CD4-positive, alpha-beta memory T cell (primary cell): ENCODE results near the gene ZPBP. TPM values are rescaled to one million over a fixed set of nuclear protein-coding genes. Genes with fewer than 3 reads are reported as not detected.

Experiments
- CTCF ChIA-PET: fragments of 350-600 bp; sonication (Branson Sonifier 250); formaldehyde crosslinking; loops from one replicate; lab custom pipeline; 2021; ENCODE audit warnings: inconsistent platforms; ENCODE audit not compliant: partially characterized antibody; lab: Charles Lee
- POLR2A ChIA-PET: fragments of 350-600 bp; sonication (Branson Sonifier 250); formaldehyde crosslinking; loops from one replicate; lab custom pipeline; 2021; ENCODE audit not compliant: partially characterized antibody; lab: Charles Lee
- DNase-seq, 5 donors: peaks; one replicate each; pipeline versions ENCODE4 v3.0.0 to v3.0.0-alpha.2; 2020 to 2022; ENCODE audit warnings: mixed read lengths in 1 of 5
- H3K27ac ChIP-seq: one replicate; pipeline ENCODE4 v1.7.0; 2013; ENCODE audit warnings: low read depth, low read length
- H3K27me3 ChIP-seq: 2 replicates; pipeline ENCODE4 v1.7.0; 2013; ENCODE audit warnings: mild to moderate bottlenecking, low read length, moderate library complexity; ENCODE audit not compliant: insufficient read depth
- H3K36me3 ChIP-seq: 2 replicates; pipeline ENCODE4 v1.7.0; 2013; ENCODE audit warnings: mild to moderate bottlenecking, low read length, moderate library complexity; ENCODE audit not compliant: insufficient read depth
- H3K4me1 ChIP-seq: 2 replicates; pipeline ENCODE4 v1.7.0; 2013; ENCODE audit warnings: mild to moderate bottlenecking, low read length, moderate library complexity; ENCODE audit not compliant: insufficient read depth
- H3K4me3 ChIP-seq, 2 donors: one replicate each; pipeline ENCODE4 v1.7.0; 2013; ENCODE audit warnings: low read length in 2 of 2, mild to moderate bottlenecking in 1 of 2
- H3K9me3 ChIP-seq, 2 donors: one replicate each; pipeline ENCODE4 v1.7.0; 2013; ENCODE audit warnings: low read length in 2 of 2, control low read depth in 1 of 2; ENCODE audit not compliant: control insufficient read depth in 1 of 2
- H3K27ac Mint-ChIP-seq, 7 donors: one replicate each; pipeline ENCODE4 v1.8.0; 2020 to 2021; ENCODE audit warnings: mixed read lengths in 7 of 7, mild to moderate bottlenecking in 6 of 7, inconsistent platforms in 3 of 7, moderate library complexity in 3 of 7
- H3K27me3 Mint-ChIP-seq, 2 donors: one replicate each; pipeline ENCODE4 v1.8.0; 2020 to 2021; ENCODE audit warnings: mixed read lengths in 2 of 2
- H3K36me3 Mint-ChIP-seq, 2 donors: one replicate each; pipeline ENCODE4 v1.8.0; 2020 to 2021; ENCODE audit warnings: mixed read lengths in 2 of 2, inconsistent platforms in 1 of 2, mild to moderate bottlenecking in 1 of 2
- H3K4me1 Mint-ChIP-seq, 4 donors: one replicate each; pipeline ENCODE4 v1.8.0; 2020 to 2021; ENCODE audit warnings: mixed read lengths in 4 of 4, mild to moderate bottlenecking in 1 of 4
- H3K4me3 Mint-ChIP-seq, 8 donors: one replicate each; pipeline ENCODE4 v1.8.0; 2020 to 2021; ENCODE audit warnings: mixed read lengths in 8 of 8, mild to moderate bottlenecking in 7 of 8, moderate library complexity in 6 of 8, inconsistent platforms in 3 of 8
- H3K9me3 Mint-ChIP-seq, 8 donors: one replicate each; pipeline ENCODE4 v1.8.0; 2020 to 2021; ENCODE audit warnings: mixed read lengths in 8 of 8, mild to moderate bottlenecking in 5 of 8, inconsistent platforms in 3 of 8, moderate library complexity in 1 of 8
- intact Hi-C: fragments of 100-400 bp; cut with micrococcal nuclease; formaldehyde crosslinking; loops from one replicate; pipeline ENCODE4 v1.15.1; 2023
- polyA plus RNA-seq, 2 donors: library from polyadenylated mRNA; unstranded; fragments of 300-500 nt; fragmentation: Illumina TruSeq; gene quantifications; one replicate each; pipeline ENCODE4 v1.2.3, GENCODE V29; 2021
- total RNA-seq, 2 experiments: library from RNA; stranded (reverse); gene quantifications; one replicate each; pipeline ENCODE4 v1.2.3, GENCODE V29; 2021

Gene ZPBP
- total and polyA plus RNA-seq, 4 experiments from 2014 or later: not detected

DNA sequence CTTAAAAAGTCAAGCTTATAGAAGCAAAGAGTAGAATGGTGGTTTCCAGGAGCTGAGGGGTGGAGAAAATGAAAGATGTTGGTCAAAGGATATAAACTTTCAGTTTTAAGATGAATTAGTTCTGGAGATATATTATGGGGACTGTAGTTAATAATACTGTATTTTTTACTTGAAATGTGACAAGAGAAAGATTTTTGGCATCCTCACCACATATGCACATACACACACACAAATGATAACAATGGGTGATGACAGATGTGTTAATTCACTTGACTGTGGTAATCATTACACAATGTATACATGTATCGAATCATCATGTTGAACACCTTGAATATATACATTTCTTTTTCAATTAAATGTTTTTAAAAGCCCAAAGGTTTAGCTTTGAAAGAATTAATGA is 32.7 kb upstream of the ZPBP start:
- H3K4me1 Mint-ChIP-seq: no peaks in the 10 kb centered on the region
- no peaks in the 10 kb centered on the region for H3K27me3 Mint-ChIP-seq
- ChIA-PET POLR2A (no interaction called here), CTCF (no interaction called here)
- Histone ChIP-seq H3K27ac (no peak overlapping the region), H3K27me3 (no peaks in the 10 kb centered on the region), H3K36me3 (no peaks in the 10 kb centered on the region), H3K4me1 (no peaks in the 10 kb centered on the region), H3K4me3 (no peak overlapping the region), H3K9me3 (no peaks in the 10 kb centered on the region)
- H3K4me3 Mint-ChIP-seq: no peak overlapping the region
- no peaks in the 10 kb centered on the region for H3K36me3 Mint-ChIP-seq
- intact Hi-C loops: no loop called here
- no peak for DNase-seq
- peaks cover 0 to 2% (median 0%) of the 10 kb centered on the region in 8 donors for H3K9me3 Mint-ChIP-seq
- H3K27ac Mint-ChIP-seq: no peak overlapping the region

DNA sequence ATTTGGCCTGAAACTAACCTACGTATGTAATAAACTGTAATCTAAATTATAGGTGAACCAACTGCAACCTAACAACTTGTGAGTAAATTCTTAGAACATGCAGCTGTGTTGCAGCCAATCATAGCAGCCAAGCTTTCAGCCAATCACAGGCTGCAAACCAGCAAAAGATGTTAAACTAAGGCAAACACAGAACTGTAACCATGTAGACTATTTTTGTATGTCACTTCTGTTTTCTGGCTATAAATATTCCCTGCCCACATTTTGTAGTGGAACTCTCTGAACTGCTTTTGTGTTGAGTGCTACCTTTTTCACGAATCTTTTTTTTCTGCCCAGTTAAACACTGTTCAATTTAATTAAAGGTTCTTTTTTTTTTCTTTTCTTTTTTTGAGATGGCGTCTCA is 28.2 kb upstream of the ZPBP start:
- intact Hi-C loops: no loop called here
- Mint-ChIP-seq H3K36me3 (no peaks in the 10 kb centered on the region), H3K4me1 (no peaks in the 10 kb centered on the region), H3K27me3 (peaks cover 2 to 5% of the 10 kb centered on the region in 2 donors), H3K9me3 (no peaks in the 10 kb centered on the region), H3K4me3 (no peak overlapping the region), H3K27ac (no peak overlapping the region)
- H3K36me3 ChIP-seq: no peaks in the 10 kb centered on the region
- no peak for DNase-seq
- no peak overlapping the region for H3K27ac ChIP-seq
- no peaks in the 10 kb centered on the region for H3K4me1 ChIP-seq
- H3K27me3 ChIP-seq: no peaks in the 10 kb centered on the region
- no peak overlapping the region for H3K4me3 ChIP-seq
- POLR2A ChIA-PET: no interaction called here
- H3K9me3 ChIP-seq: no peaks in the 10 kb centered on the region
- CTCF ChIA-PET: no interaction called here

DNA sequence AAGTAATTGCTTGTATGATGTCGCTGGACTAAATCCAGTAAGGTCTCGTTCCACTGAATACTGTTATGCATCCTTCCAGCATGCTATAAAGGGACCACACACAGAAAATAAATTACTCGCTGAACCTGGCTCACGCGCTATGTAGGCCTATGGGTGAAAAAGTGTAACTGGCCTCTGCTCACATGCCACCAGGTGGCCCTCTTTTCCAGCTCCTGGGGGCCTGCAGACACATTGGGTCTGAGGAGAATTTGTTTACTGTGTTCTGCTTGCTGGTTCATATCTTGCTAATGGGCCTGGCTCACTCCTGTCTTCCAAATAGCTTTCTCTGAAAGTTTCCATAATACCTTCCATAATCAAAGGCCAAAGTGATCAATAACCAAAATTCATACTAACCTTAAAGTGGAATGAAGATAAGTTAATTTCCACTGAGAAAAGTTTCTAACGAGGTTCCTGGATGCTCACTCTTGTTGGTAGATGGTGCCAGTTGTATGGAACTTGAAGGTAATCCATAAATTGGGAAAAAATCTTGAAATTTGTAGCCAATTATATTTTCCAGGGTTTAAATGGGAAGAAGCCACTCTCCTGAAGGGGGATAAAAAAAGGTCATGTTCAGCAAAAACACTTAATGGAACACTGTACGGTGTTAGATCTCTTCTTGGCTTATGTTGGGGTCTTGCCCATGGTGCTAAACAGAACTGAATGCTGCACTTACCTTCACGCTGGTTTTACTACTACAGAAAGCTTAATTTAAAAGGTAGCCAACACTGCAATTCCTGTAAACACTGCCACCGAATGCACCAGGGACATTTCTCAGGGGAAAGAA is 27.0 kb upstream of the ZPBP start:
- no peaks in the 10 kb centered on the region for H3K9me3 Mint-ChIP-seq
- no peaks in the 10 kb centered on the region for H3K4me1 ChIP-seq
- no peaks in the 10 kb centered on the region for H3K36me3 Mint-ChIP-seq
- peak in 4 of 5 donors; percentile 14 to 32 (median 16) for DNase-seq
- CTCF ChIA-PET: interaction anchor here (0.7 to 1.9 kb wide), 3 partner anchors 13 to 1041 kb away, joined by 3 to 5 read pairs (median 3); no protein-coding TSS in a partner anchor
- POLR2A ChIA-PET: no interaction called here
- H3K9me3 ChIP-seq: no peaks in the 10 kb centered on the region
- H3K4me3 ChIP-seq: no peak overlapping the region
- H3K36me3 ChIP-seq: no peaks in the 10 kb centered on the region
- no peaks in the 10 kb centered on the region for H3K27me3 ChIP-seq
- no peak overlapping the region for H3K27ac Mint-ChIP-seq
- H3K4me3 Mint-ChIP-seq: no peak overlapping the region
- peaks cover 2 to 5% of the 10 kb centered on the region in 2 donors for H3K27me3 Mint-ChIP-seq
- intact Hi-C loops: no loop called here
- H3K4me1 Mint-ChIP-seq: no peaks in the 10 kb centered on the region
- no peak overlapping the region for H3K27ac ChIP-seq

- no peak overlapping the region for H3K27ac Mint-ChIP-seq
- intact Hi-C loops: no loop called here
These were observed 19.2 kb upstream of the ZPBP start for GRCh38 chr7:50112250-50112649.

GRCh38 chr7:50101873-50102272 is 8.8 kb upstream of the ZPBP start:
- no peak for DNase-seq
- peaks cover 8 to 9% of the 10 kb centered on the region in 2 donors for H3K27me3 Mint-ChIP-seq

More at GRCh38 chr7:50112250-50112649, 19.2 kb upstream of the ZPBP start:
- DNase-seq: no peak
- Histone ChIP-seq H3K4me3 (no peak overlapping the region), H3K27ac (no peak overlapping the region), H3K36me3 (no peaks in the 10 kb centered on the region), H3K9me3 (no peaks in the 10 kb centered on the region), H3K4me1 (no peaks in the 10 kb centered on the region), H3K27me3 (no peaks in the 10 kb centered on the region)
- H3K4me1 Mint-ChIP-seq: no peaks in the 10 kb centered on the region
- H3K36me3 Mint-ChIP-seq: peaks cover 0 to 2% of the 10 kb centered on the region in 2 donors
- peaks cover 0 to 20% (median 11%) of the 10 kb centered on the region in 8 donors for H3K9me3 Mint-ChIP-seq
- ChIA-PET CTCF (interaction anchor here (1.1 to 1.3 kb wide), 2 partner anchors 11 to 20 kb away, joined by 3 to 5 read pairs; no protein-coding TSS in a partner anchor), POLR2A (no interaction called here)
- no peak overlapping the region for H3K4me3 Mint-ChIP-seq
- H3K27me3 Mint-ChIP-seq: peaks cover 9 to 16% of the 10 kb centered on the region in 2 donors

DNA sequence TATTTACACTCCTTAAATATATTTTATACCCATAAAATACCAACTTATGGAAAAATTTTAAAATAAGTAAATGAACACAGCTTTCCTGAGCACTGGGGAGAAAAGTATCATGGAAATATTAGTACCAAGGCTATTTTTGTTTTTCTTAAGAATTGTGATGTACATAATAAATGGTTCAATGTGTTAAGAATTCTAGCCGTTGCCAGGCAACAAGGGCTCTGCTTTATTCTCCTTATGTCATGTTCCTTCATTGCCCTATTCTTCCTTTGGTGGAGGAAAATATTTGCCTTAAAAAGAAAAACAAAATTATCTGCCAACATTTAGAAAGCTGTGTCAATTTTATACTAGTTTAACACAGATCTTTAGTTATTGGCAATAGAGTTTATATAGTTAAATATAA is 2.6 kb upstream of the ZPBP start:
- H3K27me3 ChIP-seq: peaks cover 3% of the 10 kb centered on the region
- no peak overlapping the region for H3K4me3 Mint-ChIP-seq
- intact Hi-C loops: no loop called here
- peaks cover 4% of the 10 kb centered on the region for H3K4me1 ChIP-seq
- H3K36me3 Mint-ChIP-seq: no peaks in the 10 kb centered on the region
- no peaks in the 10 kb centered on the region for H3K27me3 Mint-ChIP-seq
- no peak overlapping the region for H3K27ac Mint-ChIP-seq
- no peaks in the 10 kb centered on the region for H3K36me3 ChIP-seq
- H3K9me3 ChIP-seq: no peaks in the 10 kb centered on the region
- no peak overlapping the region for H3K4me3 ChIP-seq
- no peak for DNase-seq
- H3K9me3 Mint-ChIP-seq: no peaks in the 10 kb centered on the region
- no peak overlapping the region for H3K27ac ChIP-seq
- ChIA-PET CTCF (interaction anchor here (5.1 kb wide), 1 partner anchor 1066 kb away, joined by 85 read pairs; no protein-coding TSS in a partner anchor), POLR2A (no interaction called here)
- H3K4me1 Mint-ChIP-seq: peaks cover 4 to 7% (median 7%) of the 10 kb centered on the region in 4 donors

More at GRCh38 chr7:50101873-50102272, 8.8 kb upstream of the ZPBP start:
- intact Hi-C loops: no loop called here
- Histone ChIP-seq H3K4me1 (no peaks in the 10 kb centered on the region), H3K27ac (no peak overlapping the region), H3K27me3 (peaks cover 6% of the 10 kb centered on the region), H3K4me3 (no peak overlapping the region), H3K9me3 (no peaks in the 10 kb centered on the region), H3K36me3 (no peaks in the 10 kb centered on the region)
- Mint-ChIP-seq H3K4me3 (no peak overlapping the region), H3K27ac (no peak overlapping the region), H3K4me1 (no peaks in the 10 kb centered on the region), H3K9me3 (peaks cover 0 to 1% (median 0%) of the 10 kb centered on the region in 8 donors), H3K36me3 (no peaks in the 10 kb centered on the region)
- CTCF ChIA-PET: interaction anchor here (2.0 to 2.4 kb wide), 2 partner anchors 9 to 11 kb away, joined by 5 to 11 read pairs; partner anchors contain the start of gene ZPBP
- POLR2A ChIA-PET: no interaction called here

DNA sequence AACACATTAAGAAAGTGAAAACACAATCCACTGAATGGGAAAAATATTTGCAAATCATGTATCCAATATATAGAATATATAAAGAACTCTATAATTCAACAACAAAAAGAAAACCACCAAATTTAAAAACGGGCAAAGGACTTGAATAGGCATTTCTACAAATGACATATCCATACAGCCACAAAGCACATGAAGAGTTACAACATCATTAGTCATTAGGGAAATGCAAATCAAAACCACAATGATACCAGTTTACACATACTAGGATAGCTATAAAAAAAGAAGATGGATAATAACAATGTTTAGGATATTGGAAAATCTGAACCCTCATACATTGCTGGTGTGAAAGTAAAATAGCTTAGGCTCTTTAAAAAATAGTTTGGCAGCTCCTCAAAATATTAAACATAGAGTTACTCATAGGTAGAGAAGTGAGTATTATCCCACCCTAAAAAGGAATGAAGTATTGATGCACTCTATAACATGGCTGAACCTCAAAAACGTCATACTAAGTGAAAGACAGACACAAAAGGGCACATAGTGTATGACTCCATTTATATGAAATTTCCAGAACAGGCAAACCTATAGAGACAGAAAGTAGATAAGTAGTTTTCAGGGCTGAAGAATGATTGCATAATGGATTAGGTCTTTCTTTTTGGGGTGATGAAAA is 4.5 kb downstream of the ZPBP start:
- H3K36me3 ChIP-seq: no peaks in the 10 kb centered on the region
- Mint-ChIP-seq H3K36me3 (no peaks in the 10 kb centered on the region), H3K9me3 (peaks cover 0 to 4% (median 0%) of the 10 kb centered on the region in 8 donors), H3K27ac (no peak overlapping the region), H3K4me3 (no peak overlapping the region), H3K4me1 (peaks cover 4 to 7% (median 6%) of the 10 kb centered on the region in 4 donors), H3K27me3 (peaks cover 0 to 2% of the 10 kb centered on the region in 2 donors)
- H3K27me3 ChIP-seq: peaks cover 5% of the 10 kb centered on the region
- DNase-seq: no peak
- peaks cover 4% of the 10 kb centered on the region for H3K4me1 ChIP-seq
- ChIA-PET CTCF (interaction anchor here (1.1 kb wide), 2 partner anchors 379 to 1073 kb away, joined by 3 read pairs; no protein-coding TSS in a partner anchor), POLR2A (no interaction called here)
- no peak overlapping the region for H3K27ac ChIP-seq
- no peak overlapping the region for H3K4me3 ChIP-seq
- no peaks in the 10 kb centered on the region for H3K9me3 ChIP-seq
- intact Hi-C loops: no loop called here
